ENCODE measurements around the gene KLF13.
A peak's percentile ranks its signal among the peaks of the same experiment; 100 is the strongest.

Gene KLF13

DNA sequence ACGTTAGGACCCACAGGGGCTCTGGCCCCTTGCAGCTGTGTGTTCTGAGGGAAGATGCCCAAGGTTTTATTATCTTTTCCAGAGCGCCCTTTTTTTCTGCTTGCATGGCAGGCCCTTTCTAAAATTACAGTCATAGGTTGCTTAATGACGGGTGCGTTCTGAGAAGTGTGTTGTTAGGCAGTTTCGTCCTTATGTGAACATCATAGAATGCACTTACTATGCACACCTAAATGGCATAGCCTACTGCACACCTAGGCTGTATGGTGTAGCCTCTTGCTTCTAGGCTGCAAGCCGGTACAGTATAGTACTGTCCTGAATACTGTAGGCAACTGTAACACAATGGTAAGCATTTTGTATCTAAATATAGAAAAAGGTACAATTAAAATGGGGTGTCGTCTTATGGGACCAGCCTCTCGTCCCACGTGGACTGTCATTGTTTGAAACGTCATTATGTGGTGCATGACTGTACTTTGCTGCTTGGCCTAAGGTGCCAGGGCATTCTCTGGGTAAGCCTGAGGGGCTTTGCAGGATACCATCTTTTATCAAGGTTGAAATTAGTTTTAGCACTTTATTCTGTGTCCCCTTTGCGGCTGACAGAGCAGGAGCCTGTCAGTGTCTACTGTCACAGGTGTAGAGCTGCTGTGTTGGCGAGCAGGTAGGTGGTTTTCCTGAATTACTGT is 10.9 kb downstream of the KLF13 start:
- Mint-ChIP-seq H3K27me3 (no peaks in the 10 kb centered on the region), H3K27ac (no peak overlapping the region), H3K36me3 (ENCODE audit: low read depth) (peaks cover 61% of the 10 kb centered on the region), H3K4me3 (no peak overlapping the region), H3K4me1 (ENCODE audit: low read depth) (peaks cover 97% of the 10 kb centered on the region), H3K9me3 (no peaks in the 10 kb centered on the region)
- intact Hi-C loops (cut with micrococcal nuclease), result loop anchor here (2.0 kb wide), 1 partner anchor 15 kb away; no protein-coding TSS in a partner anchor

DNA sequence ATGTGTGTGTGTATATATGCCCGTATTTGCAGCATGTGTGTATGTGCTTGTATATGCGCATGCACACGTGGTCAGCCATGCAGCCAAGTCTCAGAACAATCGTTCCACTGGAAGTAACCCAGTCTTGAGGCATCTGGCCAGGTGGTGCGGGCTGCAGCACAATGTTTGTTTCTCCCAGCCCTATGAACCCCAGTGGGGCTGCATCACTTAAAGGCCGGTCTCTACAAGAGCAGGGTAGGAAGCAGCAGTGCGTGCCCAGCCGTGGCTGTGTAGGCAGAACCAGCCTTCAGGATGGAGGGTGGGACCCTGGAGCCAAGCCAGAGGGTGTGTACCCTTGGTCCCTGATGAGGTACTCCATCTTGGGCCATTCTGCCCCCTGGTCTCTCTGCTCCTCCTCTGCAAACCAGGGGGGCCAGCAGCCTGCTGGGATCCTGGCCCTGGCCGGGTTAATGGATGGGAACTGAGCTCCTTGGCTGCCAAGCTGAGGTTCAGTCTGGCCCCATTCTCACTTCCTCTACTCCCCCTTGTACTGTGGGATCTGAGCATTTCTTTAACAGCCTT is 11.8 kb downstream of the KLF13 start:
- Mint-ChIP-seq H3K27me3 (no peaks in the 10 kb centered on the region), H3K4me1 (ENCODE audit: low read depth) (peaks cover 98% of the 10 kb centered on the region), H3K36me3 (ENCODE audit: low read depth) (peaks cover 68% of the 10 kb centered on the region), H3K9me3 (no peaks in the 10 kb centered on the region), H3K4me3 (peak overlapping the region; percentile 32), H3K27ac (peak overlapping the region; percentile 75)
- intact Hi-C loops (cut with micrococcal nuclease), result loop anchor here (2.0 kb wide), 1 partner anchor 14 kb away; no protein-coding TSS in a partner anchor

DNA sequence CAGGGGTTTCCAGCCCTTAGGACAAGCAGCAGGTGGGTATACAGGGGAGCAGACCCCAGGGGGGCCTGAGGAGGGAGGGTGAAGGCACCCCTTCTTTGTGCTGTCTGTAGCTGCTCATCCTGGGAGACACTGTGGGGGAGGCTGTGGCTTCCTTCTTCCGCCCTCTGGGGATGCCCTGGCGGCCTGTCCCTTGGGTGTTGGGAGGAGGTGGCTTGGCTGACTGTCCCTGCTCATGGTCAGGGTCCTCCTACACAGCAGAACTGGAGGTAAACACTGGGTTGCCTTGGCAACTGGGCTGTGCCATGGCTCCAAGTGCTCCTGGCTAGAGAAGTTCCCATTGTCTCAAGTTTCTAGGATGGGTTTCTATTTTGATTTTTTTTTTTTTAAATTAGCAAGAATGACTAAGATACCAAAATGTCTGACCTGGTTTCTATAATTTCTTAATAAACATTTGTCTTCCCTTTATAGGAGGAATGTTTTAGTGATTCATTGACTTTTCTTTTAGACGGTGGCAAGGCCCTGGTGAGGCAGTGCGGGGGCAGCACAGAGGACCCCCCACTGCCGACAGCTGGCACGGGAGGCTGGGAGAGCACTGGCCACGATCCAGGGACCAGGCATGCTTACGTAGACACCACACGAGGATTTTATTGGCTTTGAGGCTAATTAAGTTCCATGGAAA is 12.4 kb downstream of the KLF13 start:
- intact Hi-C loops (cut with micrococcal nuclease), result loop anchor here (2.0 kb wide), 1 partner anchor 14 kb away; no protein-coding TSS in a partner anchor
- H3K4me1 Mint-ChIP-seq (ENCODE audit: low read depth), result peaks cover 98% of the 10 kb centered on the region
- H3K9me3 Mint-ChIP-seq, result no peaks in the 10 kb centered on the region
- peak overlapping the region; percentile 75 for H3K27ac Mint-ChIP-seq
- peaks cover 73% of the 10 kb centered on the region for H3K36me3 Mint-ChIP-seq (ENCODE audit: low read depth)
- H3K27me3 Mint-ChIP-seq, result no peaks in the 10 kb centered on the region
- peak overlapping the region; percentile 32 for H3K4me3 Mint-ChIP-seq

DNA sequence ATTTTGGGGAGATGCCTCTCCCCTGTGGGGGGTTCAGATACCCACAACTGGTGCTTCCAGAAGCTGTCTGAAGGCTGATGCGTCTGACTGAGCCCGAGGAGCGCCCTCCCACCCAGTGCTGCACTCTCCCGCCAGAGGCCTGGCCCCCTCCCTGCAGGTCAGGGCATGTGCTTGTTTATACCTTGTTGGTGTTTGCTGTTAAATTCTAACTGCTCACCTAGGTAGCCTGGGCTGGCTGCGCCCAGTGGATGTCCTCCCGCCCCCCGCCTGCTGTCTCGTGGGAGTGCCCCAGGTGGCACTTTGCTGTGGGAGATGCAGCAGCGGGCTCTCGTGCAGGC is 12.9 kb downstream of the KLF13 start:
- Mint-ChIP-seq H3K4me1 (ENCODE audit: low read depth) (peaks cover 98% of the 10 kb centered on the region), H3K36me3 (ENCODE audit: low read depth) (peaks cover 70% of the 10 kb centered on the region), H3K27me3 (no peaks in the 10 kb centered on the region), H3K9me3 (no peaks in the 10 kb centered on the region), H3K4me3 (no peak overlapping the region), H3K27ac (peak overlapping the region; percentile 75)
- intact Hi-C loops (cut with micrococcal nuclease), result loop anchor here (2.0 kb wide), 1 partner anchor 13 kb away; no protein-coding TSS in a partner anchor

DNA sequence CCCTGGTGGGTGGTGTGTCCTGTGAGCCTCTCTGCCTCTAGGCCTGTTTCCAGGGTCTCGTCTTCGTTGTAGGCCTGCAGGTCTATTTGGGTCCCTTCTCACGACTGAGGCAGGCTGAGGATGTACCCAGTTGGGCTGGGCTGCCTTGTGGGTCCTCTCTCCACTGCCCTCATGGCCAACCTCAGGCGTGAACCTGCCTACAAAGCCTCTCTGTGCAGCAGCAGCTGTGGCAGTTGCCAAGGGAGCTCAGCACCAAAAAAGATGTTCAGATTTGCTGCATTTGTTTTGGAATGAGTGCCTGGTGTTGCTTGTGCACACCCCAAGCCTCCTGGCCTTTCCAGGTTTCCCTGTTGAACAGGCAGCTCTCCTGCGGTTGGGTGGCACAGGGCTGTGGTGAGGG is 13.4 kb downstream of the KLF13 start:
- intact Hi-C loops (cut with micrococcal nuclease), result no loop called here
- Mint-ChIP-seq H3K36me3 (ENCODE audit: low read depth) (peaks cover 69% of the 10 kb centered on the region), H3K9me3 (no peaks in the 10 kb centered on the region), H3K27me3 (no peaks in the 10 kb centered on the region), H3K4me3 (no peak overlapping the region), H3K4me1 (ENCODE audit: low read depth) (peaks cover 98% of the 10 kb centered on the region), H3K27ac (peak overlapping the region; percentile 8)

DNA sequence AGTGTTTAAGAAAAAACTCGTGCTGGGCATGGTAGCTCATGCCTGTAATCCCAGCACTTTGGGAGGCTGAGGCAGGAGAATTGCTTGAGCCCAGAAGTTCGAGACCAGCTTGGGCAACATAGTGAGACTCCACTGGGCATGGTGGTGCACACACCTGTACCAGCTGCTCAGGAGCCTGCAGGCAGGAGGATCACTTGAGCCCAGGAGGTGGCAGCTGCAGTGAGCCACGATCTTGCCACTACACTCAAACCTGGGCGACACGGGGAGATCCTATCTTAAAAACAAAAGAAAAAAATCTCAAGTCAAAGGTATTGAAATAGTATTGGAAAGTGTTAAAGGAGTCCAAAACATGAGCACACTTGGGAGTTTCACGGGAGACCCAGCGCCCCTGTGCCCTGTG is 14.0 kb downstream of the KLF13 start:
- H3K4me3 Mint-ChIP-seq, result no peak overlapping the region
- H3K27ac Mint-ChIP-seq, result peak overlapping the region; percentile 8
- peaks cover 67% of the 10 kb centered on the region for H3K36me3 Mint-ChIP-seq (ENCODE audit: low read depth)
- H3K27me3 Mint-ChIP-seq, result no peaks in the 10 kb centered on the region
- H3K4me1 Mint-ChIP-seq (ENCODE audit: low read depth), result peaks cover 98% of the 10 kb centered on the region
- intact Hi-C loops (cut with micrococcal nuclease), result no loop called here
- H3K9me3 Mint-ChIP-seq, result no peaks in the 10 kb centered on the region

DNA sequence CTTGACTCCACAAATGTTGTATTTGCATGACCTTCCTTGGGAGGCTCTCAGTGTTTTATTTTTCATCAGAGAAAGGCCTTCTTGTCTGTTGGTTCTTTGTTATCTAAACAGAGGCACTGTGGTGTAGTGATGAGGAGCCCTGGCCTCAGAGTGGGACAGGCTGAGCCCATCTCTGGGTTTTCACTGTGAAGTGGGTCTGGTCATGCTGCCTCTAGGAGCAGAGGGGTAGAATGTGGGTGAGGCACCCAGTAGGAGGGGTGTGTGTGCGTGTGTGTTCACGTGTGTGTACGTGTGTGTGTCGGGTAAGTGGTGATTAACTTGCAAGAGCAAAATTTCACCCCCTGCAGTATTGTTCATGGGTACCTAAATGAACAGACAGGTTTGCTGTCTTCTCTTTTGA is 14.4 kb downstream of the KLF13 start:
- H3K36me3 Mint-ChIP-seq (ENCODE audit: low read depth), result peaks cover 67% of the 10 kb centered on the region
- H3K9me3 Mint-ChIP-seq, result no peaks in the 10 kb centered on the region
- intact Hi-C loops (cut with micrococcal nuclease), result no loop called here
- no peaks in the 10 kb centered on the region for H3K27me3 Mint-ChIP-seq
- H3K4me1 Mint-ChIP-seq (ENCODE audit: low read depth), result peaks cover 98% of the 10 kb centered on the region
- no peak overlapping the region for H3K27ac Mint-ChIP-seq
- no peak overlapping the region for H3K4me3 Mint-ChIP-seq

DNA sequence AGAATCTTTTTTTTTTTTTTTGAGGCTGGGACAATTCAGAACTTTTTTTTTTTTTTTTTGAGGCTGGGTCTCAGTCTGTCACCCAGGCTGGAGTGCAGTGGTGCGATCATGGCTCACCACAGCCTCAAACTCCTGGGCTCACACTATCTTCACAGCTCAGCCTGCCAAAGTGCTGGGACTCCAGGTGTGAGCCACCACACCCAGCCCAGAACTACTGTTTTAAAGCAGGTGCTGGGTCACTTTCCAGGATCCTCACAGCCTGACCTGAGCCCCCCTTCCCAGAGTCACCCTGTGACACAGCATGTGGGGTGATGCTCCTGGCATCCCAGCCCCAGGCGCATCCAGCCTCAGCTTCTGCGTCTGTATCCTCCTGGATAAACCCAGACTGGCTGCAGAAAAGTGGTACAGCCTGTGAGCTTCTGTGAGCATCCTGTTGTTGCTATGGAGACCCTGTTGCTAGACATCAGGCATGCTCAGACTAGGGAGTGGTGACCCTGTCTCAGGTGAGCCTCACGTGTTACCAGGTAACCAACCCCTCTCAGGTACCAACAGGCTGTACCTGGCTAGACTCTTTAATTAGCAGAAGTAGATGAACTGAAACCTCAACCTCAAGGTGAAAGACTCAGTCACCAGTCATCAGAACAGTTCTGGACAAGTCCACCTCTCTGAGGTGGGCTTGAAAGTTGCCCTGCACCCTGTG is 15.0 kb downstream of the KLF13 start:
- Mint-ChIP-seq H3K9me3 (no peaks in the 10 kb centered on the region), H3K4me3 (no peak overlapping the region), H3K27me3 (no peaks in the 10 kb centered on the region), H3K36me3 (ENCODE audit: low read depth) (peaks cover 69% of the 10 kb centered on the region), H3K4me1 (ENCODE audit: low read depth) (peaks cover 98% of the 10 kb centered on the region), H3K27ac (no peak overlapping the region)
- intact Hi-C loops (cut with micrococcal nuclease), result no loop called here

DNA sequence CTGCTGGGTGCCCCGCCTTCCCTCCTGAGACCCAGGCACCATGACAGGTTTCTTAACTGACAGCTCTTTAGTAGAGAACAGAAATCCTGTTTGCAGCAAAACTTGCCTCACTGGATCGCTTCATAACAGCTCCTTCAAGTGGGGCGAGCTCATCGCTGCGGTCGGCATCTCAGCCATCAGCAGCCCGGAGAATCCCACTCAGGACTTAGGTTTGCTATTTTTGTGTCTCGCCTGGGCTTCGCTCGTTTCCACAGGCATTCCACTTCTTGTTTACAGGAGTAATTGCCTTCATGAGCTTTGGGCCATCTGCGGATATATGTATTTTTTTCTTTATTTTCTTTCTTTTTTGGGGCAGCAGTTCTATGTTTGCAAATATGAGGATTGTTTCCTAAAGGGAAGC is 15.7 kb downstream of the KLF13 start:
- Mint-ChIP-seq H3K27ac (no peak overlapping the region), H3K27me3 (no peaks in the 10 kb centered on the region), H3K9me3 (no peaks in the 10 kb centered on the region), H3K4me1 (ENCODE audit: low read depth) (peaks cover 98% of the 10 kb centered on the region), H3K4me3 (no peak overlapping the region), H3K36me3 (ENCODE audit: low read depth) (peaks cover 70% of the 10 kb centered on the region)
- intact Hi-C loops (cut with micrococcal nuclease), result no loop called here

DNA sequence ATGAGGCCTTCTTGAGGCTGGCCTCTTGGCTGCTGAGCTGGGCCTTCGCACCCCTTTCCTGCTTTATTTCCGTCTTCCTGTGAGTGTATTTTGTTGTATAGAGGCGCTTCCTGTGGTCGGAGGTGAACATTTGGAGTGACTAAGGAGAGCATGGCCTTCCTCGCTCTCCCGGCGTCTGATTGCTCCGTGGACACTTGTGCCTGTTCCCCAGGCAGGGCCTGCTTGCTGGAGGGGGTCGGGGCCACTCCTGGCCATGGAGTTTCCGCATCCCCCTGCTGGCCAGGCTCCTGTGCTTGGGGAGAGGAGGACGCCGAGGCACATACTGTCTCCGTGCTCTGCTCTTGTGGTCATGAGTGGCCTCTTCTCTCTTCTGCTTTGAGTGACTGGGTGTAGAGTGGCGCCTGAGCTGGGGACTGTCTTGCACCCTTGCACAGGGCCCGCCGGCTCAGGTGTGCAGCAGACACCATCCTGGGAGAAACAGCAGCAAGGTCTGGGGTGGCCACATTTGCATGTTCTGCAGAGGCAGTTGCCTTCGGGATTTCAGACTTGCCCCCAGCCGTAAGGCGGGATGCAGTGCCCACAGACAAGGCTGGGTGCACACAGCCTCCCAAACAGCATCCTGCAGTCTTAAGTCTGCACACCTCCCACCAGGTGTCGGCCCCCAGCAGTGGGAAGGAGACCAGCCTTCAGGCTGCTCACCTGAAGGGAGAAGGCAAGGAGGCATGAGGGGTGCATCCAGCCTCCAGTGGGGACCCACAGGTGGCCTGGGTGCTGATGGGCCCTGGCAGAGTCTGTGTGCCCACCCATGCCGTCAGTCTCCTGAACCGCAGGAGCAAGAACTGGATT is 16.4 kb downstream of the KLF13 start:
- H3K36me3 Mint-ChIP-seq (ENCODE audit: low read depth), result peaks cover 77% of the 10 kb centered on the region
- intact Hi-C loops (cut with micrococcal nuclease), result no loop called here
- no peaks in the 10 kb centered on the region for H3K27me3 Mint-ChIP-seq
- H3K4me3 Mint-ChIP-seq, result no peak overlapping the region
- H3K4me1 Mint-ChIP-seq (ENCODE audit: low read depth), result peaks cover 98% of the 10 kb centered on the region
- H3K27ac Mint-ChIP-seq, result no peak overlapping the region
- H3K9me3 Mint-ChIP-seq, result no peaks in the 10 kb centered on the region

DNA sequence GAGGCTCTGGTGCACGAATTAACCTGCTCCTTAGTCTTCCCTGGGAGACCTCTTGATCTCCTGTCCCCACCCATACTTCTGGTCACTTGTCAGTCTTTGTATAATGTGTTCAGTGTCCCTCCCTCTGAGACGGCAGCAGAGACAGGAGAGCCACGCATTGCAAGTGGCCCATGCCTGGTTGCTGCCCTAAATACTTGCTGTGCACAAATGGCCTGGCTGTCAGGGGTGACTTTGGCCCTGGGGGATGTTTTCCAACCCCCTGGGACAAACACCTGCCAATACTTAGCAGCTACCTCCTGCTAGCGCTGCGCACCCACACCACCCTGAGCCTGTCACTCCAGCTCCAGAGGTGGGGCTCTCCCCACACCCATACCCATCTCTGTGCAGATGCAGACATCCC is 17.2 kb downstream of the KLF13 start:
- peaks cover 83% of the 10 kb centered on the region for H3K36me3 Mint-ChIP-seq (ENCODE audit: low read depth)

DNA sequence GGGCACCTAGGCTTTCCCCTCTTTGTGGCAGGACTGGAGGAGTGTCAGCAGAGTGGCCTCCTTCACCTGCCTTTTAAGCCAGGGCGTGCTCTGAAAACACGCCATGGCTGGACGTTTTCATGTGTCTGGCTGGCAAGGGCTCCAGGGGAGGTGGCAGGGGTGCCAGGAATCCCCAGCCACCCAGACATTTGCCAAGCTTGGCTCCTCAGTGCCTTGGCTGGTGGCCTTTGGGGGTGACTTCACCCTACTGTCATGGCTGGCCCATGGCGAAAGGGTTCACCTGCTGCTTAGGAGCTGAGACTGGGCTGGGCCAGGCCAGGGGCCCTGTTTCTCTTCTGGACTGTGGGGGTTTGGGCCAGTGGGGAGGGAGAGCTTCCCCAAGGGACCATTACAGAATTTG is 17.6 kb downstream of the KLF13 start:
- H3K27ac Mint-ChIP-seq, result no peak overlapping the region
- no peaks in the 10 kb centered on the region for H3K27me3 Mint-ChIP-seq
- peaks cover 98% of the 10 kb centered on the region for H3K4me1 Mint-ChIP-seq (ENCODE audit: low read depth)
- H3K9me3 Mint-ChIP-seq, result no peaks in the 10 kb centered on the region
- intact Hi-C loops (cut with micrococcal nuclease), result no loop called here
- H3K36me3 Mint-ChIP-seq (ENCODE audit: low read depth), result peaks cover 83% of the 10 kb centered on the region
- H3K4me3 Mint-ChIP-seq, result no peak overlapping the region

More for the DNA sequence above, 17.2 kb downstream of the KLF13 start:
- Mint-ChIP-seq H3K4me3 (no peak overlapping the region), H3K27me3 (no peaks in the 10 kb centered on the region), H3K27ac (no peak overlapping the region), H3K9me3 (no peaks in the 10 kb centered on the region), H3K4me1 (ENCODE audit: low read depth) (peaks cover 98% of the 10 kb centered on the region)
- intact Hi-C loops (cut with micrococcal nuclease), result no loop called here

DNA sequence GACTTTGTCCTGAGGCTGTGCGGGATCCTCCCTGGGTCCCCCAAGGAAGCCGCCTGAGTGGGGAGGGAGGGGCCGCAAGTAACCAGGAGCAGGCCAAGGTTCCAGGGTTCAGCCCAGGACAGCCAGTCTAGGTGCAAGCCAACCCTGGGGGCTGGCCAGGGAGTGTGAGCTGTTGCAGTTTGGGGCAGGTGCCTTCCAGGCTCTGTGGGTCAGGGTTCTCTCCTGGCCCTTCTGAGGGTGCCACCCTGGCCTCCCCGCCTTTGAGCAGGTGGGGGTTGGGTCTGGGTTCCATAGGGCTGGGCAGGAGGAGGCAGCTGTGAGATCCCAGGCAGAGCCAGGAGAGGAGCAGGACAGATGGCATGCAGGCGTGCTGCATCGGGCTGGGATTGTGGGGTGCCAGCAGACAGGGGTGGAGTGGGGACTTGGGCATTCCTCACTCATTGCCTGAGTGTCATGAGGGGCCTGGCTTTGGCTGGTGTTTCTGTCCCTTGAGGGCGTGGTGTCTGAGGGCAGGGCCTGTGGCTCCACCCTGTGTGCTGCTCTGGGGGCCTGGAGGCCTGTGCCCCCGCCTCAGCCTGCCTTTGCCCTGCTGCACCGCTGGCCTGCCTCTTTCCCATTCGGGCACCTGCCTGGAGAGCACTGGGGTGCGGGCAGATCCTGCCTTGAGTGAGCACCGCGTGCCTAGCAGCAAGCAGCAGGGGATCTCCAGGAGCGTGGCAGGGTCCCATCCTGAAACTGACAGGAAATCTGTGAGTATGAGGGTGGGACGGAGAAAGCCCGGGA is 18.4 kb downstream of the KLF13 start:
- Mint-ChIP-seq H3K27me3 (no peaks in the 10 kb centered on the region), H3K9me3 (no peaks in the 10 kb centered on the region), H3K4me1 (ENCODE audit: low read depth) (peaks cover 98% of the 10 kb centered on the region), H3K27ac (no peak overlapping the region), H3K4me3 (no peak overlapping the region), H3K36me3 (ENCODE audit: low read depth) (peaks cover 83% of the 10 kb centered on the region)
- intact Hi-C loops (cut with micrococcal nuclease), result no loop called here
